HG02588 (cell line): Measurements from ENCODE around the gene CFL1.
"Not testable (repeated sequence)": the region's sequence is repeated elsewhere in the genome, so short reads cannot be mapped to it uniquely, and the experiment has no call there.

ENCODE experiments used
- ATAC-seq: cut with Tn5 transposase; IDR thresholded peaks from one replicate; pipeline ENCODE4 v1.9.1; 2021; ENCODE audit warnings: mild to moderate bottlenecking, moderate library complexity; ENCODE audit not compliant: unreplicated experiment

The CFL1 gene

GRCh38 chr11:65859812-65860277 is 1.9 kb upstream of the CFL1 start:
- ATAC-seq = no peak

- peak; percentile 47 for ATAC-seq
Observed at GRCh38 chr11:65859095-65859811, 1.3 kb upstream of the CFL1 start.

DNA sequence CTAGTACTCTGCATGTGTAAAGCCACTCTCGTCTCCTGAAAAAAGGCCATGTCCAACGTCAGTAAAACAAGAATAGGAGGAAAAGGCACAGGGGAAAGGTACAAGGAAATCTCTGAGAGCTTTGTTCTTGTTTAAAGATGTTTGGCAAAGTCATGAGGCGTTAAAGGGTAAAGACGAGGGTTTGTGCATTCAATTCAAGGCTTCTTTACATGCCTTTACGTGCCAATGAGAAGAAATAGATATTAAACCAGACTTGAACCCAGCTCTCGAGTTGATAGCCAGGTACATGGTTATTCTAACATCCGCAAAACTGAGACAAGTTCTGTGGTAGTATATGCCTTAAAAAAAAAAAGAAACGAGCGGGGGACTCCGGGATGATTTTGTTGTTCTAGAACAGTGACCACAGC is 704 bp upstream of the CFL1 start:
- no peak for ATAC-seq

DNA sequence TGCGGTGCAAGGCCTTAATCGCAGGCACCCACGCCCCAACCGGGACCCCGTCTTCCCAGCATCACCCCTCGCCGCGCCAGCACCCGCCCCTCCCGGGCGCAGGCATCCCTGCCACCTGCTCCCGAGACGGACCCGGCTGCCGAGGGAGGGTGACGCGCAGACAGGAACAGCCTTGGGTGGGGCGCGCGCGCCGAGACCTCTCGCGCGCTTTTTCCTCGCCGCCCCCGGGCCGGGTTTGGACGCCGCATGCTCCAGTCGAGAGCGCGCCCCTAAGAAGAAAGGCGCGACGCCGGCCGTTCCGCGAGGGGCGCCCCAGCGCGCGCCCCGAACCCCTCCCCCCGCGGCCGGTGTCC is 504 bp downstream of the CFL1 start:
- peak; percentile 2 for ATAC-seq

DNA sequence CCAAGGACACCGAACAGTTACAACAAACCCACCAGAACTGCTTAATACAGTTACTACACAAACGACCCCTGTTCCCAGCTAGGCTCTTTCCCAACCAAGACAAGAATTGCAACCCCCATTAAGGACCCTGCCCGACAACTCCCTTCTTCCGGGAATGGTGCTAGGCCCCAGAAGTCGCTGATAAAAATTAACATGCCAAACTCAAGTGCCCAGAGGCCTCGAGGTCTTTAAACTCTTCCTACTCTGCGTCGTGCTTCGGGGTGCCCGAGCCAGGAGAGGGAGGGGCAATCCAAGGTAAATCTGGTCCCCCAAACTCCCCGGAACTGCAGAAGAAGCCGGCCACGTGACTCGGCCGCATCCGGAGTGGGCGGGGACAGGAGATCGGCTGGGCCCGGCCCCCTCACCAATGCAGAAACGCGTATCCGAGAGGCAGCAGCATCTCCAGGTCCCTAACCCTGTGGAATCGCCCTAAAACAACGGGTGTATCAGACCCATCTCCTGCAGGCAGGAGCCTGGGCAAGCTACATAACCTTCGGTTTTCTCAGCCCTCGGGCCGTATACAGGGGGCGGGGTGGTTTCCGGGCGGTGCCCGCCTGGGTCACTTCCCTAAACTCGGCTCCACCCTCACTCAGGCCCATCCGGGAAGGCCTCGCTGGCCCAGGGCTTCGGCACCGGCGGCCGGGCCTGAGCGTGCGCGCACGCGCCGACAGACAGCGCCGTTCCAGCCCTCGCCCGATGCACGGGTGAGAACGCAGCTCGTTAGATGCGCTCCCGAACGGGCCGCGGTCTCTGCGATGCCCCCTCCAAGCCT is 1.1 kb downstream of the CFL1 start:
- ATAC-seq = peak; percentile 26

DNA sequence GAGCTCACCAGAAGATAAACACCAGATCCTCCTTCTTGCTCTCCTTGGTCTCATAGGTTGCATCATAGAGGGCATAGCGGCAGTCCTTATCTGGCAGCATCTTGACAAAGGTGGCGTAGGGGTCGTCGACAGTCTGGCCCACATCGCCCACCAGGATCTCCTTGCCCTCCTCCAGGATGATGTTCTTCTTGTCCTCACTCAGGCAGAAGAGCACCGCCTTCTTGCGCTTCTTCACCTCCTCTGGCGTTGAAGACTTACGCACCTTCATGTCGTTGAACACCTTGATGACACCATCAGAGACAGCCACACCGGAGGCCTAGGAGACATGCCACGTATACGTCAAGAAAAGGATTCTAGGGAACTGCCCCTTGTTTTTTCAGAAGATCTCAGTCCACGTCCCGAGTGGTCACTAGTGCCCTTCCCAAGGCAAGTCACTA is 2.0 kb downstream of the CFL1 start:
- ATAC-seq = no peak

GRCh38 chr11:65854852-65855837 is 2.8 kb downstream of the CFL1 start:
- no peak for ATAC-seq

DNA sequence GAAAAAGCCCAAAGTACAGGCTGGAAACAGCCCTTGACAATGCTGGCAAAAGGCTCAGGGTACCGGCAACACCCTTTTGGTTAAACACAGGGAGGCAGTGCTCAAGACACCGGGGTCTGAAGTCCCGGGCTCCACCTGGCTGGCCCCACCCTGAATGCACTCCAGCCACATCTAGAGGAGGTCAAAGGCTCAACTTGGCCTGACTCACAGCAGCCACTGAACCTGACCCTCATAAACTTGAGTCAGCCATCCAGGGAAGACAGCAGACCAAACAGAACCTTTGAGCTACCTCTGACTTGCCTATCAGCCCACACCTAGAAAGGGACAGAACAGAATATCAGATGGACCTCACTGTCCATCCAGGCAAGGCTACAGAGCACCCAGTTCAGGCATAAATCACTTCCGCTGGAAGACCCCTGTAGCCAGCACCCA is 3.8 kb downstream of the CFL1 start:
- no peak for ATAC-seq

- ATAC-seq = no peak
Observed at GRCh38 chr11:65853246-65853979, 4.6 kb downstream of the CFL1 start.

- no peak for ATAC-seq
Observed at GRCh38 chr11:65852508-65853245, 5.3 kb downstream of the CFL1 start.

DNA sequence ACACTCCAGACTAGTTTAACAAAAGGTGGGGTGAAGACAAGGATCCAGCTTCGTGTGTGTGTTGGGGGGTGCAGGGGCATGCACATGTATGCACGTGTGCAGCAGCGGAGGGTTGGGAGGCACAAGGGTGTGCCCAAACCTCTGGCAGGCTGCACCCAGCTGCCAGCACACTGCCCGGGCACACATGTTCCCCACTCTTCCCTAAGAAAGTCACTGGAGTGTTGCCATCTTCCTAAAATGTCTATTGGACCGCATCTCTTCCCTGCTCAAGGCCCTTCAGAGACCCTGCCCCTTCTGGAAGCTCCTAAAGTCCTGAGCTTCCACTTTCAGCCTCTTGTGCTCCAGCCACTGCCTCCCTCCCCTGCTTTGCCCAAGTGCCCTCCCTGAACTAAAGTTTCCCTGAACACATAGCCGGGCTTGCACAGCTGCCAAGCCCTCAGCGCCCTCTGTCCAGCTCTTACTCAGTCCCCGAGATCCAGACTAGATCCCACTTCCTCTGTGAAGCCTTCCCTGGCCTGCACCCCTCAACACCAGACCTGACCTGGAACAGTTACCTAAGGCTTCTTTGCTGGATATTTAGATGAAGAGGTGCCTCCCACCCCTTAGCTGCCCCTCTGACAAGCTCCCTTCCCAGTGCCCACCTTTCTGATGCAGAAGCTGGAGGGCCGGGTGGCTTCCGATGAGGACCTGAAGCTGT is 6.0 kb downstream of the CFL1 start:
- ATAC-seq = no peak

DNA sequence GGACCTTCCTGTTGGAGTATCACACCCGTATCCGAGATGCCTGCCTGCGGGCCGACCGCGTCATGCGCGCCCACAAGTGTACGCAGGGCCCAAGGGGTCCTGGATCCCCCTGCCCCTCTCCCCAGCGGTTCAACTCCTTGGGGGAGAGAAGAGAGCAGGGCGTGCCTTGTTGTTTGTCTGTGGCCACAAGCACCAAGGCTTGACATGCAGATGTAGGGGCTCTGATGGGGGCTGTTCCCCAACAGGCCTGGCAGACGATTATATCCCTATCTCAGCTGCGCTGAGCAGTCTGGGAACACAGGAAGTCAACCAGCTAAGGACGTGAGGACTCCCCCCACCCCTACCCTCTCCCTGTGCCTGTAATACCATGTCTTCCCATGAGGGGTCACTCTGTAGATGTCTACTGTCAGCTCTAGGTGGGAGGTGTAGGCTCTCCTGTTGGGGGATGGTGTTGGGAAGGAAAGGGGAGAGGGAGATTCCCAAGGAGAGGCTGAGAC is 6.8 kb downstream of the CFL1 start:
- ATAC-seq = no peak

GRCh38 chr11:65850217-65851082 is 7.5 kb downstream of the CFL1 start:
- no peak for ATAC-seq

GRCh38 chr11:65849771-65850216 is 8.2 kb downstream of the CFL1 start:
- ATAC-seq = no peak

- ATAC-seq = no peak
Observed at GRCh38 chr11:65849366-65849765, 8.6 kb downstream of the CFL1 start.

- ATAC-seq = not testable (repeated sequence)
Observed at GRCh38 chr11:65848693-65849092, 9.3 kb downstream of the CFL1 start.

DNA sequence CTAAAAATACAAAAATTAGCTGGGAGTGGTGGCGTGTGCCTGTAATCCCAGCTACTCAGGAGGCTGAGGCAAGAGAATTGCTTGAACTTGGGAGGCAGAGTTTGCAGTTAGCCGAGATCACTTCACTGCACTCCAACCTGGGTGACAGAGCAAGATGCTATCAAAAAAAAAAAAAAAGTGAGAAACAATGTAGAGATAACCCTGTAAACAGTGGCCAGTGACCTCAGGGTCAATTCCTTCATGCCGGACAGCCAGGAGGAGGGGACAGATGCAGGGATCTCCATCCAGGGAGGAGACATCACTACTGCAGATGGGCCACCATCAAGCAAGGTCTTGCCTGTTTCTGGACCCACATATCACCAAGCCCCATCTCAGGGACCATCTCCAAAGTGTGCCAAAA is 10.2 kb downstream of the CFL1 start:
- no peak for ATAC-seq
